ENCODE results near the gene CTNNA2. TPM values are rescaled to one million over a fixed set of nuclear protein-coding genes. Genes with fewer than 3 reads are reported as not detected.

CTNNA2 gene
- total and polyA plus RNA-seq, 2 of the 8 experiments (the other 6 are each of a cell fraction or from before 2014, with no cell fraction given): 3.9 to 9.0 TPM

- H3K4me3 ChIP-seq (ENCODE audit: extremely low read depth in 1 of 4, insufficient read depth in 2 of 4, low read depth in 3 of 4, low read length in 4 of 4): no peak overlapping the region
- no peaks in the 10 kb centered on the region for H3K9me3 ChIP-seq (ENCODE audit: insufficient read depth in 2 of 2, low read depth in 1 of 2, low read length in 1 of 2)
- H3K23me2 ChIP-seq (ENCODE audit: low read depth, low read length): no peaks in the 10 kb centered on the region
- no peak overlapping the region for H2AK5ac ChIP-seq (ENCODE audit: low read depth, low read length)
- 95% methylated on average over 1 of the region's 1 CpG; no CpG with 5 or more reads in 1 of the 2 experiments for WGBS, 2 experiments (ENCODE audit: extremely low coverage in 1 of 2, insufficient coverage in 1 of 2, insufficient read length in 1 of 2, insufficient replicate concordance in 2 of 2, low coverage in 1 of 2, low lambda C conversion rate in 2 of 2, missing lambda C conversion rate in 1 of 2)
- no peaks in the 10 kb centered on the region for H3K36me3 ChIP-seq (ENCODE audit: control insufficient read depth in 2 of 4, insufficient read depth in 4 of 4, low read length in 3 of 4)
- H3K27me3 ChIP-seq (replicated peaks in 1 of 4; ENCODE audit: control insufficient read depth in 3 of 4, extremely low read depth in 1 of 4, insufficient read depth in 3 of 4, low read length in 3 of 4): no peaks in the 10 kb centered on the region
- H2AFZ ChIP-seq (ENCODE audit: low read length): no peak overlapping the region
- H3K4ac ChIP-seq (replicated peaks; ENCODE audit: insufficient read length, low read depth, low read length): no peak overlapping the region
- H4K5ac ChIP-seq (ENCODE audit: insufficient read length, low read depth, low read length): no peak overlapping the region
- H2BK5ac ChIP-seq (ENCODE audit: low read depth, low read length): no peak overlapping the region
- H2BK120ac ChIP-seq (replicated peaks; ENCODE audit: low read depth, low read length): no peak overlapping the region
- no peak overlapping the region for H3K18ac ChIP-seq (ENCODE audit: extremely low read depth, low read length)
- no peak overlapping the region for H2BK15ac ChIP-seq (ENCODE audit: low read length)
- H4K91ac ChIP-seq (replicated peaks; ENCODE audit: insufficient read length, low read length): no peak overlapping the region
- H3K27ac ChIP-seq (ENCODE audit: low read depth, low read length): no peak overlapping the region
- ChIA-PET POLR2A (ENCODE audit: partially characterized antibody) (no interaction called here), CTCF (ENCODE audit: partially characterized antibody) (interaction anchor here (0.6 to 3.8 kb wide), 12 partner anchors 12 to 820 kb away, joined by 3 to 14 read pairs (median 4); no protein-coding TSS in a partner anchor)
- no peak overlapping the region for H3K23ac ChIP-seq (ENCODE audit: insufficient read length)
- H3K9ac ChIP-seq (replicated peaks in 1 of 4; ENCODE audit: extremely low read depth in 1 of 4, low read depth in 3 of 4, low read length in 3 of 4): no peak overlapping the region
- H3K4me2 ChIP-seq (ENCODE audit: insufficient read depth in 1 of 2, low read depth in 2 of 2, low read length in 2 of 2): no peak overlapping the region
- no peak overlapping the region for H3K56ac ChIP-seq (replicated peaks; ENCODE audit: insufficient read length, low read depth, low read length)
- no peak overlapping the region for H2BK20ac ChIP-seq (ENCODE audit: low read length)
- H3K4me1 ChIP-seq (replicated peaks in 1 of 4; ENCODE audit: control insufficient read depth in 3 of 4, insufficient read depth in 4 of 4, low read length in 3 of 4): peaks cover 0 to 6% (median 2%) of the 10 kb centered on the region in 4 experiments; a peak in 4 of 7 replicates
- FAIRE-seq (no peak), DNase-seq (ENCODE audit: low read depth in 1 of 2, low spot score in 2 of 2) (no peak)
- no peaks in the 10 kb centered on the region for H4K20me1 ChIP-seq (replicated peaks in 1 of 2; ENCODE audit: control insufficient read depth in 1 of 2, insufficient read depth in 2 of 2, low read length in 2 of 2)
- TF ChIP-seq CEBPB (IDR thresholded peaks at IDR 0.05; ENCODE audit: low read depth, low read length): peak; percentile 53; the same call in 1 of the 2 replicates
- no peak for TF ChIP-seq TBP (IDR thresholded peaks at IDR 0.05; ENCODE audit: low read depth, low read length)
- no peak for TF ChIP-seq TCF12 (IDR thresholded peaks at IDR 0.05; ENCODE audit: low read depth, low read length)
- no peak for TF ChIP-seq NRF1 (IDR thresholded peaks at IDR 0.05; ENCODE audit: low read depth, low read length)
- no peak for TF ChIP-seq HDAC2 (IDR thresholded peaks at IDR 0.05; ENCODE audit: borderline replicate concordance in 1 of 2, low read depth in 2 of 2, low read length in 2 of 2)
- no peak for TF ChIP-seq CHD1 (IDR thresholded peaks at IDR 0.05; ENCODE audit: low read depth, low read length)
- H2BK12ac ChIP-seq (ENCODE audit: low read depth, low read length): no peak overlapping the region
- H3K14ac ChIP-seq (ENCODE audit: insufficient read length): no peak overlapping the region
- H3K79me1 ChIP-seq (ENCODE audit: low read depth, low read length): no peaks in the 10 kb centered on the region
- H4K8ac ChIP-seq (ENCODE audit: extremely low read depth, insufficient read depth, low read length): no peak overlapping the region; the same call in 1 of the 2 replicates
- no peaks in the 10 kb centered on the region for H3K79me2 ChIP-seq (ENCODE audit: control insufficient read depth in 1 of 2, insufficient read depth in 2 of 2, low read length in 2 of 2)
Observed at GRCh38 chr2:79861059-79861374, 348.2 kb downstream of the CTNNA2 start.

Data from H1 (cell line).